VCaP (cell line): ENCODE results near the gene BNC2.

Source experiments
- H3K27ac ChIP-seq: fragments of 450-650 bp; 2 replicates; pipeline ENCODE4 v1.5.1; 2017
- TF ChIP-seq, protein P1 (sequence below): fragments of 450-650 bp; conservative IDR thresholded peaks from 2 replicates; pipeline ENCODE4 v1.5.1; 2017; ENCODE audit warnings: mild to moderate bottlenecking, moderate library complexity

Gene BNC2

DNA sequence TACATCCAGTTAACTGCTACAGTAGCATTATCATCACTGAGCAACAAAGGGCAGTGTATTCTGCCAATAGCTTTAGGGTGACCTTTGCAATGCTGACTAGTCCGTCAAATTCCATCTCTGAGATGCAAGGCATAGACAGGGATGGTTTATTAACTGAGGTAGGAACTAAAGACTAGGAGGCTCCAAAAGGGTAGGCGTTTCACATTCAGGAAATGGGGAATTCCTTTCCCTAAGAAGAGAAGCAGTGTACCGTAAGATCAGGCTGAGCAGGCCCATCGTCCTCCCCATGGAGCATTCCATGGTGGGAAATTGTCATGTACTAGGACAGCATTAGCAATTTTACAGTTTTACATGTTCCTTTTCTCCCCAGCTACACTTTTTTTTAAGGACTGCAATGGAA lies 157.7 kb downstream of the BNC2 start:
- H3K27ac ChIP-seq, result no peak overlapping the region
- TF ChIP-seq, protein P1, sequence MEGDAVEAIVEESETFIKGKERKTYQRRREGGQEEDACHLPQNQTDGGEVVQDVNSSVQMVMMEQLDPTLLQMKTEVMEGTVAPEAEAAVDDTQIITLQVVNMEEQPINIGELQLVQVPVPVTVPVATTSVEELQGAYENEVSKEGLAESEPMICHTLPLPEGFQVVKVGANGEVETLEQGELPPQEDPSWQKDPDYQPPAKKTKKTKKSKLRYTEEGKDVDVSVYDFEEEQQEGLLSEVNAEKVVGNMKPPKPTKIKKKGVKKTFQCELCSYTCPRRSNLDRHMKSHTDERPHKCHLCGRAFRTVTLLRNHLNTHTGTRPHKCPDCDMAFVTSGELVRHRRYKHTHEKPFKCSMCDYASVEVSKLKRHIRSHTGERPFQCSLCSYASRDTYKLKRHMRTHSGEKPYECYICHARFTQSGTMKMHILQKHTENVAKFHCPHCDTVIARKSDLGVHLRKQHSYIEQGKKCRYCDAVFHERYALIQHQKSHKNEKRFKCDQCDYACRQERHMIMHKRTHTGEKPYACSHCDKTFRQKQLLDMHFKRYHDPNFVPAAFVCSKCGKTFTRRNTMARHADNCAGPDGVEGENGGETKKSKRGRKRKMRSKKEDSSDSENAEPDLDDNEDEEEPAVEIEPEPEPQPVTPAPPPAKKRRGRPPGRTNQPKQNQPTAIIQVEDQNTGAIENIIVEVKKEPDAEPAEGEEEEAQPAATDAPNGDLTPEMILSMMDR, result no peak

DNA sequence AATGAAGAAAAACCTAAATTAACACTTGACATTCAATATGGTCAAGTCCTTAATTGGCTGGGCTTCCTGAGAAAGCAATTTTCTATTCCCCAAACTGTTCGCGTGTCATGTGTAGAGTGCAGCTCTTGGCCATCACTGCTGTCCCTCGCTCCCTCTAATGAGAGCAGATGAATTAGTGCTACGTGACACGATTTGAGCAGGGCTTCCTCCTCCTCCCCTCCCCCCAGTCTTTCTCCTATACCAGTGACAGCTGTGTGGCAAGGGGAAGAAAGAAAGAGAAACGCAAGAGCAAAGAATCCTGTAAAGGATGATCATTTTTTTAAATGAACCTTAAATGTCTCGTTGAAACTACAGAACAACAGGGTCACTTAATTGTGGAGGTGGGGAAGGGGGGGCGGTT lies 159.6 kb downstream of the BNC2 start:
- TF ChIP-seq, protein P1, result no peak
- no peak overlapping the region for H3K27ac ChIP-seq

DNA sequence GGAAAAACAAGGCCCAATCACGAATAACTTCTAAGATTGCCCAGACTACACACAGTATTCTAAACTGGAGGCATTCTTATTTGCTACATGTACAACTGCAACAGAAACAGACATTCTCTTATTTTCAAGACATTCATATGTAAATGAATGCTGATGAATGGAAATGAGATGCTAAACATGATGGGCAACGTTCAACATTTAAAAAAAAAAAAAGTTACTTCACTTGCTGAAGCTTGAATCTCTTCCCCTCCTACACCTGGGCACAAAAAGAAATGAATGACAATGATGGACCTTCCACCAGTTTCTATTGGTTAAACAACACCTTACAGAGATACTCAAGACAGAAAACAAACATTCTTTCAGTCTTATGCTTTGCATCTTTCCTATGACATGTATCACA lies 160.5 kb downstream of the BNC2 start:
- TF ChIP-seq, protein P1, result no peak
- H3K27ac ChIP-seq, result no peak overlapping the region

DNA sequence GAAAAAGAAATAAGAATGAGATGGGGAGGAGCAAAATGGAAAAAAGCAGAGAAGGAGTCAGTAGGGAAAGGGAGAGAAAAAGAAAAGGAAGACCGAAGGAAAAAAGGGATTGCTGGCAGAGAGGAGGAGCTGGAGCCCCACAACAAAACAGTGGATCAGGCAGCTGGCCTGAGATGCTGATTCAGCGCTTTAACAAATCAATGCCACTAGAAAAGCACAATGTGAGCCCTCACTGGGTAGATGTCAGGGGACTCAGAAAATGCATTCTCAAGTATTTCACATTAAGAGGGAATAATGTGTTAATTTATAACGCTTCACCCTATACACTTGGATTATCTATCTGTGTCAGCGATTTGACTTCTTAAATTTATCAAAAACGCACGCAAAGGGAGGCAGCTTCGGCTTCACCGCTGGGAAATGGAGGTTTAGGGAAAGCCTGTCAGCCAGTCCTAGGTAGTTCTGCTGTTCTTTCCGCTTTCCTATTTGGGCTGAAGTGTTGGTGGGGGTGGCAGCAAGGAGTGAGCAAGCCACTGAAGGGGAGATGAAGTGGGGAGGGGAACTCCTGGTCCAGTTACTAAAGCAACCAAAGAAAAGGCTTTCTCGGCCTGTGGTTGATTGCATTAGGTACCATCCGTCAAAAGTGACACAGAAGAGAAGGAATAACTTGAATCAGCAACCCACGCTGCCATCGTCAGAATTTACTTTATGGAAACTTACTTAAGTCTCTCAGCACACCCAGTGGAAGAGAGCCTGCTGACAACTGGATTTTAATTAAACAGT lies 161.6 kb downstream of the BNC2 start:
- H3K27ac ChIP-seq, result no peak overlapping the region
- TF ChIP-seq, protein P1, result no peak

DNA sequence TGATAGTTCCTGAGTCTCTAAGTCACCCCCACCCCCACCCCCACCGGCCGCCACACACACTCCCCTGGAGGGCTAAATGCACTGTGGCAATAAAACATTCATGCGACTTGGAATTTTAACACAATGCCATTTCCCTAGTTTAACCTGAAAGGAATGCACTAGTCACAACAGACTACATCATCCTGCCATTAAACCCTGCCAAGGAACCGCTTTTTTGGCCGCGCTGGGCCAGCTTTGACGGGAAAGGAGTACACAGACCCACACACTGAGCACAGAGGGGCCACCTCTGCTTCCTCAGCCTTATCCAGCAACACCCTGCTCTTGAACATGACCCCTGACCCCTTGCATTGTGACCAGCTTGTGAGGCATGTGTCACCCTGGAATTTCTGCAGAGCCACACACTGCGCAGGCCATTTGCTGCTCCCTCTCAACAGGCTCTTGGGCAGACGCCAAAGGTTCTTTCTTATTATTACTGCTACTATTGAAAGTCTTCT lies 165.3 kb downstream of the BNC2 start:
- TF ChIP-seq, protein P1, result no peak
- no peak overlapping the region for H3K27ac ChIP-seq

DNA sequence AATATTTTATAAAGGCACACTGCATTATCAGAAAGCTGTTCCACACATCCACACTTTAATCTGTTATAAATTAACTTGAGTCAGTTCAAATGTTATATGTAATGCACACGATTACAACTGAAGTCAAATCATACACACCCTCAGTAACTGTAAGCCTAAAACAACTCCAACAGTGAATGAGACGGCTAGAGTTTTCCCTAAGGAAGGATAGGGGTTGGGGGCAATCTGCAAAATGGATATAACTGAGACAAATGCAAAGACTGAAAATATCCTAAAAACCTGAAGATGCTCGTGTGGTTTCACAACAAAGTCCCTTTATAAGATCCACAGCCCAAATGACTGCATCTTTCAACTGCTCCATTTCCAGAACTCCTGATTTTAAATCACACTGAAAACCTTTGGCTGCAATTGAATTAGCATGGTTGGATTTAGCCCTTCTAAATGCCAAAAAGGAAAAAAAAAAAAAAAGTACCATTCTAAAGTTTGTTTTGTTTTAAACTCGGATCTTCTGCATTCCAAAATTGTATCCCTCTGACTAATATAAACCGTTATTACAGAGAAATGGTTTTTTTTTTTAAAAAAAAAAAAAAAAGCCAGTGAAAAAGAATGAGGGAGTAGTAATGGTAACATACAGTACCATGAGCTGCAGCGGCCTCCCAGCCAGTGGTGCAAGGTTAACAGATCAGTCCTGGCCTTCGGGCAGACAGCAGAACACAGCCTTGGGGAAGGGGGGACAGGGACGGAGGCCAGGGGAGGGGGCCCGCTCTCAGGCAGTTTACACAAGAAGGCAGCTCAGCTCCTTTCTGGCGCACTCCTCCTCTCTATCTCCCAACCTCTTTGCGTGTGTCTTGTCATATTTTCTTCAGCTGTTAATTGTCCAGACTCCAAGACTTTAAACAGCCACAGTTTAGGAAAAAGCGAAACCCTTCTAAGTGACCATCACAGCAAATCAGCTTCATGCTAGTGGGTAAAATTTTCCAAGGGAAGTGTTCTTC lies 166.1 kb downstream of the BNC2 start:
- H3K27ac ChIP-seq, result peak overlapping the region; percentile 94; the same call in 1 of the 2 replicates
- TF ChIP-seq, protein P1, result no peak

DNA sequence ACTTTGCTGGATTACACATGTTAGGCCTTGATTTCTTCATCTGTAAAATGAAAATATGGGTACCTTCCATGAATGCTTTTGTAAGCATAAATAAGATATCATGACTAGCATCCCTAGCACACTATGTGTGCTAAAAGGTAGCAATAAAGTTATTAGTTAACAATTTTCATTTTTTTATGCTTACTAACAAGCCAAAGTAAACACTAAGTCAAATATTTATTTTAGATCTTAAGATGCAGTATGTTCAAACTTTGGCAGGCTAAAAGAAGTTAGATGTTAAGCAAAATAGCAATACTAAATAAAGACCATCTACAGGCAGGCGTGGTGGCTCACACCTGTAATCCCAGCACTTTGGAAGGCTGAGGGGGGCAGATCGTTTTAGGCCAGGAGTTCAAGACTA lies 169.1 kb downstream of the BNC2 start:
- TF ChIP-seq, protein P1, result no peak
- peak overlapping the region; percentile 94 for H3K27ac ChIP-seq
